ENCODE results near the gene KAZN.

The KAZN gene

DNA sequence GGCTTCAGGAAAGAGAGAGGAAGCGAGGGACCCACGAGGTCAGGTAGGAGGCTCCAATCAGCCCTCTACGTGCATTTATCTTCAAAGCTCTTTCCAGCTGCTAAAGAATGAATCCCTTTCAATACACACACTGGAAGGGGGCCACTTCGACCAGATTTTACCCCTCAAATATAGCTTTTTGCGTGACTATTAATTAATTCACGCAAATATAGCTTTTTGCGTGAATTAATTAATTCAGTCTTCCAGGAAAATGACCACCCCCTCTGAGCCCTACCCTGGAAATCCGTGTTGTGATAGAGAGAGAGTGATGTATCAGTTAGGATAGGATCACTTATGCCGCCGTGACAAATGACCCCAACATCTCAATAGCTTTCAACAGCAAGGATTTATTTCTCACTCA is 289.9 kb downstream of the KAZN start:
- DNase-seq (ENCODE audit: low spot score) = no peak

DNA sequence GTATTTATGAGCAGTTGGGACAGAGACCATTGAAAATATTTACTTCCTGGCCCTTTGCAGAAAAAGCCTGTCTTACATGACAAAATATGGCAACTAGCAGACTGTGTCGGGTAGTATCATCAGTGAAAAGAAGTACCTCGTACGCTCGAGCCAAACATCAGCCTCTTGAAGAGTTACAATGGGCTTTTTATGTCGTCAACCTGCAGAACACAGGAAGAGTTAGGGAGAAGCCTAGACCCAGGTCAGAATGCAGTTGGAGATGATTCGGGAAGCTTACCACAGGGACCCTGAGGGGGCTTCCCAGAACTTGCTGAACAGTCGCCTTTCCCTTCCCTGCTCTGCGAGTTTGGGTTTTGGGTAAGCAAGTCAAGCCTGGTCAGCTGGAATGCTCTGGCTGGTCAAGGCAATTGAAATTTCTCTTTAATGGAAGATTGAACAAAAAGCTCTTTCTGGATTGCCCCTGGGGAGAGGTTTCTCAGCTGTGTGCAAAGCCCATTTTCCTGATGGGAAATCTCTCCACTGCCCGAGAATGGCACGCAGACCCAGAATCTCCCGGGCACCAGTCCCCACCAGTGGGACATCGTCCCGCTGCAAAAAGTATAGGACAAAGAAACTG is 291.4 kb downstream of the KAZN start:
- DNase-seq (ENCODE audit: low spot score) = no peak

DNA sequence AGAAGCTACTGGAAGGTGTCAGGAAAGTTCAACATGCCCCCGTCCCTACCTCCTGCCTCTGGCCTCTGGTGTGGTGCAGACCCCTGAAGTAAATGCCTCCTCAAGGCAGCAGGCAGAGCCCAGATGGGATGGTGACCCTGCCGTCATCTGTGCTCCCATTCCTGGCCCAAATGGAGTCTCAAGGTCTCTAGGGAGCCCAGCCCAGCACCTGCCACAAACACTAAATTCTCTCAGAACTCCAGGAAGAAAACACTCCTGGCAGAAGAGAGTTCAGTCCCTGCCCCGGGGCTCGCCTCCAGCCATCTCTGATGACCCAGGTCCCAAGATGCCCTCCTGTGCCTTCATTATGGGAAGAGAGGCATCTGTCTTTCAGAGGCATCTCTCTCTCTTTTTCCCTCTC is 293.5 kb downstream of the KAZN start:
- DNase-seq (ENCODE audit: low spot score) = no peak

DNA sequence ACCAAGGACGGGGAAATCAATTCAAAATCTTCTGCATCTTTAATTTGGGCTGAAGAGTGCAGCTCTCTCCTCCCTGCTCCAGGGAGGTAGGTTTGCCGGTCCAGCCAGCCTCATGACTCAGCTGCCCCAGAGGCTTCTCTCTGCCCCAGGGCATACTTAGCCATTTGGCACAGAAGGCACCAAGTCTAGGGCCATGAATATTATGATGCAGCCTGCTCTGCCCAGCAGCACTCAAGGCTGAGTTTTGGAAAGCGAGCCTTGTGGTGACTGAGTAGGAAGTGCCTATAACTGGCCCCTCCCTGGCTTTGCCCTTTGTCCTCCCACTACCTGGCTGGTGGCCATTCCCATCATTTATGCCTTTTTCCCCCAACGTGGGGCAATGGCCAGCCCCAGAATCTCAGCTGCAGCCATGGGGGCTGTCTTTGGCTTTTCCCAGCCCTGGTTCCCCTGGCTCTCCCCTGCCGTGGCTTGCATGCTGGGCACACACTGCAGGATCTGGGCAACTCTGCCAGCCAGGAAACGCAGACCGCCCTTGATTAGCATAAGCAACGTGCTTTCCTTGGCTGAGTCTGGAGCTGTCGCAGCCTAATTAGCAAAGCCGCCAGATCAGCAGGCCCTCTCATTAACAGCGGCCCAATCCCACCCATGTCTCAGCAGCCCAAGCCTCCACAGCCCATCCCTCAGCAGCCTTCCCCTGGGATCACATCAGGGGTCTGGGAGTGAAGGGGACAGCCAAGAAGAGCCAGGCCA is 296.5 kb downstream of the KAZN start:
- DNase-seq (ENCODE audit: low spot score) = no peak

DNA sequence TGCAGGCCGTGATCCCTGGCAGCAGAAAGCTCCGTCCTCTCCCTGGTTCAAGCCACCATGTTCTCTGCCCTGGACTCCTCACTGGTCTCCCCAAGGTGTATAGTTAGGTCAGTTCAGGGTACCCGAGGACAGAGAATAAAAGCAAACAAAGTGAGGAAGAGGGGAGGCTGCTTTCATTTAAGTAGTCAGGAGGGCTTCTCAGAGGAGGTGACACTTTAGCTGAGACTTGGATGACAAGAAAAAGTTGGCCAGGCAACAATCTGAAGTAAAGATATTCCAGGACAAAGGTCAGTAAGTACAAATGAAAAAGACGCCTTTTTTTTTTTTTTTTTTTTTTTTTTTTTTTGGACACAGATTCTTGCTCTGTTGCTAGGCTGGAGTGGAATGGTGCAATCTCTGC is 297.2 kb downstream of the KAZN start:
- no peak for DNase-seq (ENCODE audit: low spot score)

DNA sequence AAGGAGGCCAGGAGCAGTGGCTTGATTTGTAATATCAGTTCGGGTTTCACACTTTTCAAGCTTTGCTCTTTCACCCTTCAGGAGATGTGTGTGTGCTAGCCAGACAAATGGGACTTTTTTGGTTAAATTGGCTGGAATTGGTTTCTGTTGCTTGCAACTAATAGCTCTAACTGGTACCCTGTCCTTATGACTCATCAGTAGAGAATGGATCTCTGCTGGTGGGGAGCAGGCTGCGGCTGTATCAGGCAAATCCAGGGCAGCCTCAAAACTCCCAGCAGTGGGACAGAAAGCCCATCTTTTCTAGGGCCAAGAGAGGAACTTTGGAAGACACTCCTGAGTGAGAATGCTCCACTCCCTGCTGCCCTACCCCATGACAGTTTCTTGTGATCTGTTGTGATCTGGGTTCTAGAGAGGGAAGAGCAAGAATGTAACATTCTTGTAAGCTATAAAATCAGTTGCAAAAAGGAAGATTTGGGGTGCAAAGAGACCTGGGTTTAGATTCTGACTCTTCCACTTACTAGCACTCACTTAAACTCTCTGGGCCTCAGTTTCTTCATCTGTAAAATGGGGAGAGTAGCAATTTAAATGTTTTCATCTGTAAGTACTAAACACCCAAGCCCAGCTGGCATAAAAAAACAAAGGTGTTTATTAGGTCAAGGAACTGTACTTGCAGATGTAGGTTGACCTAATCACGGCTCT is 298.0 kb downstream of the KAZN start:
- DNase-seq (ENCODE audit: low spot score) = no peak

DNA sequence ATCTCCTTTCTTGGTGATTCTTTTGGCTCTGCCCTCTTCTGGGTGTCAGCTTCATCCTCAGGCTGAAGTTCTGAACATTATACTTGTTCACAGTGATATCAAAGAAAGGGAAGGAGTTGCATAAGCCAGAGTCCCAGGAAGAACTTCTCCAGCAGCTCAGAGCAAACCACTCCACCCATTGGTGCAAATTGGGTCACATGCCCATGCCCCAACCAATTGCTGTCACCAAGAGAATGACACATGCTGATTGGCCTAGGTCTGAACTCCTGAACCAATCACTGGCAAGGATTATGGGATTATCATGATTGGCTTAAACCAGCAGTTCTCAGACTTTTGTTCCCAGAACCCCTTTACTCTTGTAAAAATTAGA is 298.6 kb downstream of the KAZN start:
- DNase-seq (ENCODE audit: low spot score) = no peak

DNA sequence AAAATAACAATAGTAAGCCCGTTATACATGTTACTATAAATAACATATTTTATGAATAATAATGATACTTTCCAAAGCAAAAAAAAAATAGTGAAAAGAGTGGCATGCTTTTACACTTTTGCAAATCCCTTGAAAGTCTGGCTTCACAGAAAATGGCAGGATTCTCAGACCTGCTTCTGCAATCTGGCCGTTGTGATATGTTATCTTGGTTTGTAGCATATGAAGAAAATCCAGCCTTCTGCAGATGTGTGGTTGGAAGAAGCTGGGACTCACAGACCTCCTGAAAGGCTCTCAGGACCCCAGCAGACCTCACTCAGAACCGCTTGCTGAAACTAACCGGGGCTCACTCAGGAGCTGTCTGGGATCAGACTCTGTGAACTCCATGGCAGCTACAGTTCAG is 299.1 kb downstream of the KAZN start:
- DNase-seq (ENCODE audit: low spot score) = no peak

DNA sequence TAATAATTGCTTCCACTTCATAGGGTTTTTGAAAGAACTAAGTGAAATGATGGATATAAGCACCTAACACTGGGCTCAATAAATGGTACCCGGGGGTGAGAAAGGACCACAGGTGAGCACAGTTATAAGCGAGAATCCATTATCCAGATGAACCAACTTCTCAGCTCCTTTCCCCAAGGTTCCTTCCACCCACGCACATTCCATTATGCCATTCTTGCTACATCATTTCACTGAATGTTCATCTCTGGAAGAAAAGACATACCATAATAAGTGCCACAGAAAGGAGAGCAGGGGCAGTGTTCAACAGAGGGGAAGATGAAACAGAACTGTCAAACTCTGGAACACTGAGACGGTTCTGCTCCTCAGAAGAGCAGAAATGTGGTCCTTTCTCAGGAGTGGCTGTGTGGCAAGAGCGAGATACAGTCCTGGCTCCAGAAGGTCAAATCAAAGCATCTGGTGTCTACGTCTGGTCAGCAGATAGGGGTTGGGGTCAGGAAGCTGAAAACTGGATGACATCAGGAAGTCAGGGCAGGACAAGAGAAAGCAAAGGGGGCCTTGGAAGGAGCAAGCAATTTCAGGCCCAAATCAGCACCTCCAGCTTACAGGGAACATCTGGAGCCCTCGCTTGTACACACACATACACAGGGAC is 299.6 kb downstream of the KAZN start:
- DNase-seq (ENCODE audit: low spot score) = no peak

DNA sequence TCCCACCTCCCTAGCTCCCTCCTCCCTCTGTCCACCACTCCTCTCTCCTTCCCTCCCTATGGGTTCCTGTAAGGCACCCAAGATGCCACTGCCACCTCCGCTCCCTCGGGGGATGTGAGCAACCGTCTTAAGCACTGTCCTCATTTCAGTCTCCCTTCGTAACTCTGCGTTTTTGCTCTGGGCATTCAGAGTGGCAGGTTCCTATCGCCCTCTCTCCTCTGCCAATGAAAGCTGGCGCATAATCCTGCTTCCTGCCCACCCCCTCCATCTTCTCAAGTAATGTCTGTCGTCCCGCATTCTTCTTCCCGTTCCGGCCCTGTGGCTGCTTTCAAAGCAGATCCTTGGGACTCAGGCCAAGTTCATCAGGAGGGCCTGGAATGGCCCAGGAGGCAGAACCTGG is 301.2 kb downstream of the KAZN start:
- no peak for DNase-seq (ENCODE audit: low spot score)

DNA sequence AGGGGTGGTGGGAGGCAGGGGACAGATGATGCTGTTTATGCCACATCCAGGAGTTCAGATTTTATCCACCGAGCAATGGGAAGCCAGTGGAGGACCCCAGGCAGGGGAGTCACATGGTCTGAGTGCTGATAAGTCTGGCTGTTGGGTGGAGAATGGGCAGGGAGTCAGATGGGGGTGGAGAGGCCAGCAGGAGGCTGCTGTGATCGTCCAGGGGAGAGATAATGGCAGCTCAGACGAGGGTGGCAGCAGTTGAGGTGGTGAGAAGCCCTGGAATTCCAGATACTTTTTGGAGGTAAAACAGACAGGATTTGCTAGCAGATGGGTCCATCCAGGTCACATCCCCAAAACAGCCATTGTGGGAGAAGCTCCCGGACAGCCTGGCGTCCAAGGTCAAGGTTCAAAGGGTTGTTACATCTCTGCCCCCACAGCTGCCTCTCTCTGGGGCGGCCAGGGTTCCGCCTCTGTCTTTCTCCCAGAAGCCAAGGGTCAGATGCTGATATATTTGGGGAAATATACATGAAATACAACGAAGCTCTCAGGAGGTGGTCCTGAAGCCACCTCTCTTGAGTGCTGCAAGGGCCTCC is 303.0 kb downstream of the KAZN start:
- no peak for DNase-seq (ENCODE audit: low spot score)

DNA sequence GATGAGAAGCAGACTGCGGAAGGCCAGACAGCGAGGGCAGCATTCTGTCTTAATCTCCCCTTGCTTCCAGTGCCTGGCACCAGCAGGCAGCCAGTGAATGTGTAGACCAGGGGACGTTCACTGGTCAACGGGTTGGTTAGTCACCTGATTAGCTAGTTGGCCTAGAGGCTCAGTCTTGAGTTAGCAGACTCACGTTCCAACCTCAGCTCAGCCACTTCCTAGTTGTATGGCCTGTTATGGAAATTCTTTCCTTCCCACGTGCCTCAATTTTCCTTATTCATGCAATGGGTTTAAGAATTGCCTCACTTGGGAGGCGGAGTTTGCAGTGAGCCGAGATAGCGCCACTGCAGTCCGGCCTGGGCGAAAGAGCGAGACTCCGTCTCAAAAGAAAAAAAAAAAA is 305.4 kb downstream of the KAZN start:
- no peak for DNase-seq (ENCODE audit: low spot score)

DNA sequence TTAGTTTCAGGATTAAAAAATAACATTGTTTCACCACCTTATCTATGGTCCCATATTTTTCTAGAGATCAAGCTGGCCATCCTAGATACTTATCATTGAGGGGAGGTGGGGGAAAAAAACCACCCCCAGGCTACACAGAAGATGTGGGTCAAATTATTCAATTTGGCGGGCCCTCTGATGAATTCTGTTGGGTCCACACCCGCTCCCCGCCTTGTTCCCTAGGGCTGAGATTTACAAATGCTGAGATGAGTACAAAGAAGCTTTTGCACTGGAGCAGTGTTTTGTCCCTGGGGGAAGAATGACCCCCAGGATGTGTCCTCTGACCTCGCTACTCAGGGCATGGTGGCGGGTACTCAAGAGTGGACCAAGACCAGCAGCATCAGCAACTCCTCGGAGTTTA is 308.2 kb downstream of the KAZN start:
- no peak for DNase-seq (ENCODE audit: low spot score)

DNA sequence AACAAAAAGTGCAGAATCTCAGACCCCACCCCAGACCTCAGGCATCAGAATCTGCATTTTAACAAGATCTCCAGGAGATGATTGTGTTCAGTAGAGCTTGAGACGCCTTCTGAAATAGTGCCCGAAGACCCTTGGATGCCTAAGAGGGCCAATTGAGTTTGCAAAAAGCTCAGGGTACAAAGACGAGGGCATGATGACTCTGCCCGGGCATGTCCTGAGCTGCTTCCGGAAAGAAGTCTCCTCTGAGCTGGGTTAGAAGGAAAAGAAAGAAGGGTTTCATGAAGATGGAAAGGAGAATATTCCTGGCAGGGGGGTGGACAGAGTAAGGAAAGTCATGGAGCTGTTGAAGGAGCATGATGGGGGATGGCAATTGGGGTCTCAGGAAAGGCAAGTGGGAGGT is 308.9 kb downstream of the KAZN start:
- DNase-seq (ENCODE audit: low spot score) = no peak

DNA sequence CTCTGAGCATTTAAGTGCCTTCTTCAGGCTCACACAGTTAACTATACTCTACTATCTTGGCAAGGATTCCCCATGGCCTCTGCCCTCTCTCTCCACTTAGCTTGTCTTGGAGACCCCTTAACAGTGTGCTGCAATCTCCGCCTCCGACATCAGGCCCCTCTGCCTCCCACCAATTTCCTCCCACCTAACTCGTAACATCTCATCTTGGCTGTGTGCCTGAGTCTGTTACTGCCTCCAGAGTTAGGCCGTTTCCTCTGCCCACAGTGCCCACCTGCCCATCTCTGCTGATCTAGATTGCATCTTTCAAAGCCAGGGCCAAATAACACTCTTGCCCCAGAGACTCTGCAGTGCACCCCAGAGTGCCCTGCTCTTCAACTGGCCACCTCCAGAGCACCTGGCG is 310.8 kb downstream of the KAZN start:
- DNase-seq (ENCODE audit: low spot score) = no peak

DNA sequence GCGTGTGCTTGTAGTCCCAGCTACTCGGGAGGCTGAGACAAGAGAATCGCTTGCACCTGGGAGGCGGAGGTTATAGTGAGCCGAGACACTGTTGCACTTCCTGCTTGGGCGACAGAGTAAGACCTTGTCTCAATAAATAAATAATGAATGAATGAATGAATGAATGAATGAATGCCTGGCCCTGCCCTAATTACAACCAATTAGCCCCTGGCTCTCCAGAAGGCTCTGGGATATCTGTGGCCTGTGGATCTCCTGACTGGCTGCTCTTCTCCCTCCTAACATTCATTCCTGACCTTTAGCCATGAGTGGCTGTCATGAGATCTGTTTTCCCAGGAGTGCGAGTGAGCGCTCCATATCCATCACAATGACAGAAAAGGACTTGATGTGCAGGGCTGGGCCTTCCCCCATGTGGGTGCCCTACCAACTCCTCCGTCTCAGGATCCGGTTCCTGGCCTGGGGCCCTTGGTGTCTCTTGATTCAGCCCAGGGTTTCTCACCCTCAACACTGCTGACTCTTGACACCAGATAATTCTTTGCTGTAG is 311.5 kb downstream of the KAZN start:
- DNase-seq (ENCODE audit: low spot score) = no peak

DNA sequence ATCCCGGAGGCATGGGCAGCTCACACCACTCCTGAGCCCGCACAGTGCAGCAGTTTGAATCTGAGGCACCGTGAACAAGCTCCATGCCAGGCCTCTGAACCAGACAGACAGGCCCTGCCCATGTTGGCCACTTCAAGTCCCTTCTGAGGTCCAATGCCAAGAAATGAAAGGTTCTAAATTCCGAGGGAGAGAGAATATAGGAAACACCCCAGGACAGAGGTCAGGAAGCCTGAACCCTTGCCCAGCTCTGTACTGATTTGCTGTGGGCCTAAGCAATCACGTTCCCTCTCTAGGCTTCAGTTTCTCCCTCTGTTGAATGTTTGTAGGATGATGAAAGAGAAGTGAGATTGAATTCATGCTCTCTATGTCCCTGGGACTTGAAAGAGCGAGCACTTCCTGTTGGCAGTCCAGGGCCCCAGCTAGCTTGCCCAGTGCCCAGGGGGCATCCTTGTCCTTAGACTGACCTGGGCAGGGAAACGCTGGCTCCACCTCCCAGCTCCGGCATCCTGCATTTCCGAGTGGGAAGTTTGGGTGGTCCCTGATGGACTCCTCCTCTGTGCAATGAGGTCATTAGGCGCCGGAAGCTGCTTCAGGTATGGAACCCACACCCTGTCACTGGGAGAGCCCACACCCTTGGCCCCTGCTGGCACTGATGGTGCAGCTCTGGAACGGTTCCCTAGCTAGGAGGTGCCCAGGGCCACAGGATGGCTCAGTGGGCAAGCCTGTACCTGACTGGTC is 312.7 kb downstream of the KAZN start:
- DNase-seq (ENCODE audit: low spot score) = no peak

DNA sequence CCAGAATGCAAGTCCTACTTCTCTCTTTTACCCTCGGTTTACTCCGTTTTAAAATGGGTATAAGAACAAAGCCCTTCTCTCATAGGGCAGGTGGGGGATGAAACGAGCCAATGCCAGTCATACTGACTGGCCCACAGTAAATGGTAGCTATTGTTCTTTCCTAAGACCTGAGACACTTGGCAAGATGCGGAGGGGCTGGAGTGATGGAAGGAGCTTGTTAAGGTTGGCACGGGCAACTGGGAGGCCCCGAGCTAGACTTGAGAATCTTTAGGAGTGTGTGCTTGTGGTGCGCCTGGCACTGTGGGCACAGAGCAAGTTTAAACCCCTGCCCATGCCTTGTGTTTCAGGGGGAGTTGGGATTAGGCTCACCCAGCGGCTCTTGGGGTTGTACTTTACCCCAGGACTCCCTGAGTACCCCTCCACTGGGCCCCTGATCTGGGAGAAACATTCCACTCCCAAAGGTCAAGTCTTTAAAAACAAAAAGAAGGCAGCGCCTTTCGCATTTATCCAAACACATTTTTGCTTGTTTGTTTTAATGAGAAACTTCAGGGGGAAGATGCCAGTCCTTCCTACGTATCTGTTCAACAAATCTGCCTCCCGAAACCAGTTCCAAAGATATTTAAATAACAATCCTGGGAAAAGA is 314.5 kb downstream of the KAZN start:
- DNase-seq (ENCODE audit: low spot score) = no peak

DNA sequence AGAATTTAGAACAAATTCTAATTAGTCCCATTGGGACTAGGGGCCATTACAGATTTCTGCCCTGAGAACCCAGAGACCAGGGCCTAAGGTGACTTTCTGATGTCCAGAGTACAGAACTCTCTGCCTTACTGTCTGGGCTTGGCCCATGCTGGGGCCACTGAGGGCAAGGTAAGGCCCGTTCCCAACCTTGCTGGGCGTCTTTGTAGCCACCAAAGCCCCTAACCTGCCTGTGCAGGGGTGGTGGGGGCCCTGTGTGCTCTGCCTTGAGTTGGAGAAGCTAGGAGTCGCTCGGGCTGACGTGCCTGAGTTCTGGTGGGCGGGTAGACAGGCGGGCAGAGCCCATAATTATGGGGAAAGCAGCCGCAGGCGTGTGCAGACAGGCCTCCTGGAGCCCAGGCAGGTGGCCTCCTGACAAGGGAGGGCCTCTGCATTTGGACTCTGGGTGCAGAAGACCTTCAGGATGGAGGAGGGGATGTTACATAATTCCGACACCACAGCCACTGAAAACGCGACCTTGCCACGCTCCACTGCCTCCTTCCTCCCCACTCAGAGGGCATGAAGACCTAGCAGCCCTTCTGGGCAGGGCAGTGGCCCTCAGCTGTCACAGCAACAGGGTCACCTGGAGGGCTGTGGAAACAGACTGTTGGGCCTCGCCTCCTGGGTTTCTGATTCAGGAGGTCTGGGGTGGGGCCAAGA is 315.1 kb downstream of the KAZN start:
- no peak for DNase-seq (ENCODE audit: low spot score)

DNA sequence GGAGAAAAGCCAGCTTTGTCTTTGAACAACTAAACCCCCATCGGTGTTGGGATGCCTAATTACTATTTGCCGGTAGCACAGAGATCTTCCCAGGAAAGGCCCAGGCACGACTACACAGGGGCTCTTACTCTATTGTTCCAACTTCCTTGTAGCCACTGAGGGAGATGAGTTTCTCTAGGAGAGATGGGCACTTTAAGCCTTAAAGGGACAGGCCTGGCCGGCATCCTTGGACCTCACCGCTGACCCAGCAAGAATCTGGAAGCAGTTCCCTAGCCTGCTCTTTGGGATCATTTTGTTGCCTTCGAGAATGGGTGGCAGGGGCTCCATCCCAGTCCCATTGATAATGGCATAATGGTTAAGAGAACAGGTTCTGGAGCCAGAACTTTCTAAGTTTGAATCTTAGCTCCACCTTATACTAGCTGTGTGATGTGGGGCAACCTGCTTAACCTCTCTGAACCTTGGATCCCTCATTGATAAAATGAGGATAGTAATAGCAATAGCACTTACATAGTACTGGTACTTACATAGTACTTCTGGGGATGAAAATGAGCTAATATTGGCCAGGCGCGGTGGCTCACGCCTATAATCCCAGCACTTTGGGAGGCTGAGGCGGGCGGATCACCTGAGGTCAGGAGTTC is 316.0 kb downstream of the KAZN start:
- DNase-seq (ENCODE audit: low spot score) = no peak
